HG03025 (cell line): ENCODE measurements around the gene ZXDC.

Experiments
- ATAC-seq: cut with Tn5 transposase; IDR thresholded peaks from one replicate; pipeline ENCODE4 v1.9.1; 2021; ENCODE audit warnings: mild to moderate bottlenecking, moderate library complexity; ENCODE audit not compliant: unreplicated experiment, low FRiP score

The ZXDC gene

DNA sequence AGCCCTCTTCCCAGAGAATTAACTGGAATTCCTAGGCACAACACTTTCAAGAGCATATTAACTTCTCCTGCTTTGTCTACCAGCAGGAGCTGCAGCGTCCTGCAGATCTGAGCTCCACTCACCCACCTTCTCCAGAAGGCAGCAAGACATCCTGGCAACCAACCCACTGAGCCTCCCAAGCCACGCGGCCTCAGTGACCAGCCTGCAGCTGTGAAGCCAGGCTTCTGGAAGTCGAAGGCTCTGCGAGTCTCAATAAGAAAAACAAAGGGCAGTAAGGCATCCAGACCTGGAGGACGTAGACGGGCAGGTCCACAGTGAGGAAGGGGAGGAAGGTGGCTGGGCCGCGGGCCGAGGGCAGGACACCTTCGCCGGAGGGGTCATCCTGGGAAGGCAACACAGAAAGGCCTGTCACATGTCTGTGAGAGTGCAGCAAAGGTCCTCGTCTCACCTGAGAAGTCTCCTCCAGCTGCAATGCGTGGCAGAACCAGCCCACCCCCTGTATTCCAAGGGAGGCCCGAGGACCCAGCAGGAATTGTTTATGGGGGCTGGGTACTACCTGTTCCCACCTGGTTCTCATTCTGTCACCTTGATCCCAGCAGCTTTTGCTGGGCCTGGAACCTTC, 36.2 kb downstream of the ZXDC start:
- no peak for ATAC-seq

DNA sequence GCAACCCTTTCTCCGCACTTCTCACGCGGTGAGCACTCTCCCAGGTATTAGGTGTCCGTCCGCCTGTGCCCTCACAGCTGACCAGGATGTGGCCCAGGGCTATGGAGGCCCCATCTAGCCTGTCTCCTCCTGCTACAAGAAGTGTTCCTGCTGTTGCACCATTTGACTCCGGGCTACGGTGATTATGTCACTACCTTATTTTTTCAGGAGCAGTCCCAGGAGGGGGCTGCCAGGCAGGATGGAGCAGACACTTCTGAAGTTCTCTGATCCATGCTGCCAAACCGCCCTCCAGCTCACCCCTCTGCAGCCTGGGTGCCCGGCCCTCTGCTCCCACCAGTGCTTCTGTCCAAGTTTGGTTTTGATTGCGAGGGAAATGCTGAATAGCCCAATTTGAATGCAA, 36.9 kb downstream of the ZXDC start:
- no peak for ATAC-seq

DNA sequence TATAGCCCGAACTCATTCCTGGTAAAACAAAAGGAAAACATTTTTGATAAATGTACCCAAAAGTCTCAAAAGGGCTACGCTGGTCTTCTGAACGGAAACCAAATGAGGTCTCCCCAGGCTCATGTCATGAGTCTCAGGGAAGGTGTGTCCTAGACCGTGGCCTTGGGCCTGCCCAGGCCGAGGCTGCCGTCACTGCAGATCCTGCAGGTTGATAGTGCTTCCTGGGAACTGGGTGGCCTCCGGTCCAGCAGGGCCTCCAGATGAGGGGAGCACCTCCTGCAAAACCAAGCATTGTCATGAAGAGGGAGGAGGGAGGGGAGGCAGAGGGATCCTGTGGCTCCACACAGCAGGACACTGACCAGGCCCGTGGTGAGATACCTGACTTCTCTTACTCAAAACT, 37.5 kb downstream of the ZXDC start:
- no peak for ATAC-seq

DNA sequence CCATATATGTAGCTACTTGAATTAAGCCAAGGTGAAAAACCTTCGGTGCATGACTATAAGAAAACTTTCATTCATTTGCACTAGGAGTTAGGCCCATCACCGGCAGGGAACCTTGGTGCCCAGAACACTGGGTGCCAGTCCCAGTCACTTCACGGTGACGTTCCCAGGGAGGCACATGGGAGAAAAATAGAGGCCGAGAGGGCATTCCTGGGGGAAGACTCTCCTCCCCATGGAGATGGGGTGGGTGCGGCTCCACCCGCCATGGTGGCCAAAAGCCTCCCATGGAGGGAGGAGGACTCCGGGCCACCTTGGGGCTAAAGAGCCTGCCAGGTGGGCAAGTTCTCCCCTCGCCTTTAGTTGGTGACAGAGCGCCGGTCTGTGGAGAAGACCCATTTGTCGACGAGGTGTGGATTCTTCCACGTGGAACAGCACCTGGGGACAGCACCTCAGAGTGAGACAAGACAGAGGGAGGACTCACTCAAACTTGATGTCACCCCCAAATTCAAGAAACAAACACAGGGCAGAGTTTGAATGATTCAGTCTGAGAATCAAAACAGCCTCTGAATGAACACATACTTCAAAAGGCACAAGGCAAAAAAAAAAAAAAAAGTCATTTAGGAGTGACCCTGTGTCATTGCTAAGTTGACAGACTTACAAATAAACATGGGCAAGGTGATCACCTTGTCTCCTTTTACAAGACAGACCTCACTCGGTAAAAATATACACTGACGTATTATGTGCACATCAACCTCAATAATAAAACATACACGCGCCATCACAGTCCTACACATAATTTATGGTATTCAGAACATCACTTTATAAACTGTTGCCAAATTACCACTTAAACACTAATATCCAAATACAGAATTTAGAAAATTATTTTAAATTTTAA, 38.6 kb downstream of the ZXDC start:
- no peak for ATAC-seq

DNA sequence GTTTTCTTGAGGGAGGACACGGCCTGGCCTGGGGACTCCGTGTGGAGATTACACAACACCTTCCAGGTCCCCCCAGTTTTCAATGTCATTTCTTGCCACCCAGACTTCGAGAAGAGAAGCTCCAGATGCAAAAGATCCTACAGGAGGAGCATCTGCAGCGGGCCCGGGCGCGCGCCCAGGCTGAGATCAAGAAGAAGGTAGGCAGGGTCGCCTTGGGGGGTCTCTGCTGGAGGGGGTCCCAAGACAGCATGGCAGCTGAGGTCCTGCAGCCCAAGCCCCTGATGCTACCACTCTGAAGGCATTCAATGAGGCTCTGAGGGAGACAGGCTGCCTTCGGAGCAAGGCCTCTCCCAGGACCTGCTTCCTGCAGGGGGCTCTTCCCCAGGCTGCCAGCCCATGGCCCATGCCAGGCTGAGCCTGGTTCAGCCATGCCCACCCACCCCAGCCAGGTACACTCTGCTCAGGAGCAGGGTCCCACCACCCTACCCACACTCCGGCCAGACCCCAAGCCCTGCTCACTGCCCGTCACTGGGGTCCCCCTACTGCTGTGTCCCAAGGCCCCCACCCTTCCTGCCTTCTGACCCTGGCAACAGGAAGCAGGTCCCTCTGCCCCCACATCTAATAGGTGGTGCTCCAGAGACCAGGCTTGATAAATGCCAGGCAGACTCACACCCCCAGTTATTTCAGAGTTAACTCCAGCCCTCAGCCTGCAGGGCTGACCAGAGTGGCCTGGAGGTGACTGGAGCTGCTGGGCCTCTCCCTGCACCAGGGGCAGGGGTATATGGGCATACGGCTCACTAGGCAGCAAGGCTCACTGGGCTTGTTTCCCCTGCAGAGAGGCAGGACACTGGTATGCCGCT, 40.0 kb downstream of the ZXDC start:
- no peak for ATAC-seq

DNA sequence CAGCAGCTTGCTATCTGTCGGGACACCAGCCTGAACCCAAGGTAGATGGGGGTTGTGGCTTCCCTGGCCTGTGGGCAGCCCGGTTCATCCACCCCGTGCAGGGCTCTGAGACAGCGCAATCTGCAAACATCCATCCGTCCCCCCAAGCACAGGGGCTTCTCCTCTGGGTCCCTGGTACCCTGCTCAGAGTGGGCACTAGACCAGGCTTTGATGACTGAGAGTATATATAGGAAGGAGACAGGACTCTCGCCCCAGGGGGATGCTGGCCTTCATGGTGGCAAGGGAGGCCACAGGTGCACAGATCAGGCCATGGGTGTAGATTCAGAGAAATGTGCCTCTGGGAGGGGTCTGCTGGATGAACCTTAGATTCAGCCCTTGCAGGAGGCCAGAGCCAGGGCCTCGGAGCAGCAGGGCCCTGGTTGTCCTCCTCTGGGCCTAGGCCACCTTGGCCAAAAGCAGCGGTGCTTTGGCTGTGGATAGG, 40.7 kb downstream of the ZXDC start:
- ATAC-seq, result no peak

DNA sequence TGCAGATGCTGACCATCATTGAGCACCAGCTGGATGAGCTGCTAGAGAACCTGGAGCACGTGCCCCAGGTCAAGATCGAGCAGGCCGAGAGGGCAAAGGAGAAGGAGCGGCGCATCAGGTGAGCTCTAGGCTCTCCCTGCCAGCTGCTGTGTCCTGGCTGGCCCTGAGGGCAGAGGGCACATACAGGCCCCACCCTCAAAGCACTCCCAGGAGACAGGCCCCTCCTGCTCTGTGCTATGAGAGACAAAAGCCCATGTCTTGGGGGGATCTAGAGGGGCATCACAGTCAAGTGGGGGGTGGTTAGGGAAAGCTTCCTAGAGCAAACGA, 41.5 kb downstream of the ZXDC start:
- ATAC-seq, result no peak

DNA sequence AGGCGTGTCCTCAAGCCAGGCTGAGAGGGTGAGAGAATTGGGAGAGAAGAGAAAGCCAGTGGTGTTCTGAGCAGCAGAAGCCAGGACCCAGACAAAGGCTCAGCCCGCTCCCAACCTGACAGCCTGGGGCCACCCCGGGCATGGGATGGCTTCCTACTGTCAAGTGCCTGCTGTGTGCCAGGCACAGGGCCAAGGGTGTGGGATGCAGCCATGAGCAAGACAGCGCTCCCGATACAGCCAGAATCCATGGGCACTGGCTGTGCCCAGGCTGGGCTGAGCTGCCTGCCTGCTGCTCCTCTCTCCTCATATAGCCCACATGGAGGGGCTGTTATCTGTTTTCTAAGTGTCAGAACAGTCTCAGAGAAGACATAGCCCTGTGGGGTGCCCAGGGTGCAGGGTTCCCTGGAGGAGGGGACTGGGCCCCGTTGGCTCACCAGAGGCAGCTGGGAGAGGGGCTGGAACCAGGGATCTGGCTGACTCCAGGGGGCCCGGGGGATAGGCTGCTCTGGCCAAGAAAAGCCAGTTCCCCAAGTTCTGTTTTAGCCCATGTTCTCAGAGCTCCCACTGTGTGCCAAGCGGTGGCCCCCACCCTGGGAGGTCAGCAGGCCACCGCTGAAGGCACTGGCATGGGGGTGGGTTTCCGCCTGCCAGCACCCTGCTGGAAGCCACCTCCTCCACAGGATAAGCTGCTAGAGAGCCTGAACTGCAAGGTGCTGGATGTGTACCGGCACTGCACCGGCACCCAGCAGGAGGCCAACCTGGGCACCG, 42.0 kb downstream of the ZXDC start:
- ATAC-seq, result no peak

DNA sequence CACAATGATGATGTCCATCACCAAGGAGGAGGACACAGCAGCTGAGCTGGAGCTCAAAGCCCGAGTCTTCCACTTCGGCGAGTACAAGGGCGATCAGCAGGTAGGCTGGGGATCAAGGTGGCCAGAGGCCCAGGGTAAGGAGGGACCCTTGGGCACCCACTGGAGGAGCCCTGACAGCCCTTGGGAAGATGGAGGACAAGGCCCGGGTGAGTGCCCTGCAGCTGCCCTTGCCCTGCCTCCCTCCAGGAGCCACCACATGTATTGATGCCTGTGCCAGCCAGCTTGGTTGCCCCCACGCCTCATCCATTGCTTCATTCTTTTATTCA, 42.6 kb downstream of the ZXDC start:
- ATAC-seq, result no peak

DNA sequence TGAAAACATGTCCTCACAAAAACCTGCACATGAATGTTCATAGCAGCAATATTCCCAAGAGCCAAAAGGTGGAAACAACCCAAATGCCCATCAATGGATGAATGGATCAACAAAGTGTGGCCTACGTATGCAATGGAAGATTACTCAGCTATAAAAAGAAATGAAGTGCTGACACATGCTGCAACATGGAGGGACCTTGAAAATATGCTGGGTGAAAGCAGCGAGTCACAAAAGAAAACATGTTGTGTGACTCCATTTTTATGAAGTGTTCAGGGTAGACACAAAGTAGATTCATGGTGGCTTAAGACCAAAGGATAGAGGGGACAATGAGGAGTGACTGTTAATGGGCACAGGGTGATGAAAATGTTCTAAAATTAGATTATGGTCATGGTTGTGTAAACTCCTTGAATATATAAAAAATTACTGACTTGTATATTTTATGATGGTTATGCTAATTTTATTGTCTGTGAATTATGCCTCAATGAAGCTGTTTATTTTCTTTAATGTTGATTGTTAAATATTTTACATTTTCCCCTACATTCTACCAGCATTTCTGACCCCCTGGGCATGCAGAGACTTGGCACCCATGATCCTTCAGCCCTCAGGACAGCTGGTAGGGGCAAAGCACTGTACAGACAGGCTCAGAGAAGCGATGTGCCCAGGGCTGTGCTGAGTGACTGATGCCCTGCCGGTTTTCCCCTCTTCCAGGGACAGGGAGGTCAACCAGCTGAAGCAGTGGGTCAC, 43.2 kb downstream of the ZXDC start:
- ATAC-seq, result no peak

DNA sequence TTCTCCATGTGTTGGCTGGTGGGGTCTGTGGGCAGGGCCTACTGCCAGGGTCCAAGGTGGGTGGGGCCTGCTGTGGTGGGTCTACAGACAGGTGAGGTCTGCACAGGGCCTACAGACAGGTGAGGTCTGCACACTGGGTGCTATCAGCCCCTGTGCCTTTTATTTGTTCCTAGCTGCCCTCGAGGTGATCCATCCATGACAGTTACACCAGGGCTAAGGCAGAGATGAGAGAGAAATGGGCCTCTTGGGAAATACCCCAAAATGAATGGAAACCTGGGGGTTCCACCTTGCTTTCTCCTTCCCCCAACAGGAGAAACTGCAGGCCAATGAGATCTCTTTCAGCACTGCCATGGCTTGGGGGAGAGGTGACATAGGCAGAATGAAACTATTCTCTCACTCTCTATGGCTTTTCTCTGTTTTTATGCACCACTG, 44.6 kb downstream of the ZXDC start:
- ATAC-seq, result no peak

DNA sequence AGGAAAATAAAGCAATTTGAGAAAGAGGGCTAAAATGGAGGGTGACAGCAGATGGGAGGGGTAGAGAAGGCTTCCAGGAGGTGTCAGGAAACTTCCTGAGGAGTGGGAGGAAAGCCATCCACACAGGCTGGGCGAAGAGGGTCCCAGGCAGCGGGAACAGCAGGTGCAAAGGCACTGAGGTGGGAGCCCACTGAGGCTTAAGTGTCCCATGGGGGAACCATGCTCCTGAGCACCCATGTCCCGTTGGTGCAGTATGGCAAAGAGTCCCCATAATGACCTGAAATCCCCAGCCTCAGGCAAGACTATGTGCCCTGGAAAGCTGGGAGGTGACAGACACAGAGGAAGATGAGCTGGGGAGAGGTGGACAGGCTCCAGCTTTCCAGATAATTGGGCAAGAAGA, 50.9 kb downstream of the ZXDC start:
- no peak for ATAC-seq

DNA sequence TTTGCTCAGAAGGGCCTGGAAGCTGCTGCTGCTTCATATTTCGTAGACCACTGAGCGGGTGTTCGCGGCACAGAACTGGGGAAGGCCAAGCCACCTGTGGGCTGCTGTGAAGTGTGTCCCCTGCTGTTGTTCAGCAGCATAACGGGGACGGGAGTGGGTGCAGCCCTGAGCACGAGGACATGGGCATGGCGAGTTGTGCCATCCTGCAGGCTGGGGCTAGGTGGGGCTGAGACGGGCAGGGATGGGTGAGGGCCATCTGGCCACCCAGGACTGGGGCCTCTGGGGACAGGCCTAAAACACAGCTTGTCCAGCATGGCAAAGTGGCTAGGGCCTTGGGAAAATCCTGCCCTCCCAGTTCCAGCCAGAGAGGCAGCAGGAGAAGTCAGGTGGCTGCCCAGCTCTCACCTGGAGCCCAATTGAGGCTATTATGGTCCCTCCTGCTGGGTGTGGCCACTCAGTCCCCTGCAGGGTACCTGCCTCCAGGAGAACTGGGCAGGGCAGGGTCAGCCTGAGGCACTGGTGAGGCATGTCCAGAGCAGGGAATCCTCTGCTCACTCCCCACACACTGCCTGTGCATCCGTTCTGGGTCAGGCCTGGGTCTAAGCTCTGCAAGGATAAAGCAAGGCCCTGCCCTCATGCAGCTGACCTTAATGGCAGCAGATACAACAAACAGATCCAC, 51.5 kb downstream of the ZXDC start:
- no peak for ATAC-seq

DNA sequence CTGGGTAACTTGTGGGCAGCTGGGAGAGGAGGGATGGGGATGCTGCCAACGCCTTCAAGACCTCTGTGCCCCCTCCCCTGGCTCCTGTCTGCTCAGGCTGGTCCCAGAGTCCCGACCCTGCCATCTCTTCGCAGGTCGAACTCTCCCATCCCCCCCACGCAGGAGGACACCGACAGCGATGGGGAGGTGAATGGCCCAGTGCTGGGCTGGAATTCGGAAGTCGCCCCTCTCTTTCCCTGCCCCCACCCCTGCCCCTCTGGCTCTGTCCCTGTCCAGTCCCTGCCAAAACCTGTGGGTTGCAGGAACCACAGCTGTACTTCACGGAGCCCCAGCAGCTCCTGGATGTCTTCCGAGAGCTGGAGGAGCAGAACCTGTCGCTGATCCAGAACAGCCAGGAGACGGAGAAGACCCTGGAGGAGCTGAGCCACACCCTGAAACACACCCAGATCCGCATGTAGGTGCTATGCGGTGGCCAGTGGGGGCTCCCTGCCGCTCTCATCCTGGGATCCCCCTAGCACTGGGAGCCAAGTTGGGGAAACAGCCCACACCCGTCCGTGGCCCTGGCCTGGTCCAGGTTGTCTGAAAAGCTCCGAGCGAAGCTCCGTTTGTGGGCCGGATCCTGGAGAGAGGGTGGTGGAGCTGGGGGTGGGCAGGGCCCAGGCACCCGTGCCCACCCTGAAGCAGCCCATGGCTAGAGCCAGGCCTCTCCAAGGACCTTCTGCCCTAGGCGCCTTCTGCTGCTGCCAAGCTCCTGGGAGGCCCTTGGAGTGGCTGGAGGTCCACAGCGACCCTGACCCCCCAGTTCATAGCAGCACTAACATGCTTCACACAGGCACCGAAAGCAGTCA, 52.3 kb downstream of the ZXDC start:
- ATAC-seq, result no peak

DNA sequence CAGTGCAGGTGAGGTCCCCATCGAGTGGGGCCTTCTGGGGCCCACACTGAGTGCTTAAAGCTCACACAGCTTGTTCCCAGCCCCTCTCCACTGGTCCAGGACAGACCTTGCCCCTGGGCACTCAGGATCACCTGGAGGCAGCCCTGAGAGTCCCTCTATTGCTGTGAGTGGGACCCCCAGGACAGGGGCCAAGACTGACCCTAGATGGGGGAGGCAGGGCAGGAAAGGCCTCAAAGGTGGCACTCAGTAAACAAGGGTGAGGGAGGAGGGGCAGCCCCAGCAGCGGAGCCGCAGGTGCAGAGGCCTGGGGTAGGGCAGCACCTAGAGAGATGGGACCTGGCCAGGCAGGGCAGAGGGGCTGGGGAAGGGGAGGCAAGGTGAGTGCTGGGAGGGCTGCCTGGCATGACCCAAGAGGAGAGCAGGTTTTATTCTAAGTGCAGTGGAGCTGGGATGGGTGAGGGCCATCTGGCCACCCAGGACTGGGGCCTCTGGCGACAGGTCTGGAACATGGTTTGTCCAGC, 53.1 kb downstream of the ZXDC start:
- ATAC-seq, result no peak

DNA sequence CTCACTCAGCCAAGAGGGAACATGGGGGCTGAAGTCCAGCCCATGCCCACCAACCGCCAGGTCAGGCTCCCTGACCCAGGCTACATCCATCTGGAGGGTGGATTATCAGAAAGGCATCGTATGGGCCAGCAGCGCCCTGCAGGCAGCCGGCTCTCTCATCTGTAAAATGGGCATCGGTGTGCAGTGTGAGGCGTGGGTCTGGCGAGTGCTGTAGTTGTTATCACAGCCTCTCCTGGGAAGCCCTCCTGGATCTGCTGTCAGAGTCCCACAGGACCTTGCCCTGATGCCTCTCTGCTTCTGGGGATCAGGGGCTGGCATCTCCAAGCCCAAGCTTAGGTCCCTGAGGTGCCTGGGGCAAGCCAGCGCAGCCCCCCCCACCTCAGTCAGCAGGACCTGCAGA, 53.6 kb downstream of the ZXDC start:
- no peak for ATAC-seq

DNA sequence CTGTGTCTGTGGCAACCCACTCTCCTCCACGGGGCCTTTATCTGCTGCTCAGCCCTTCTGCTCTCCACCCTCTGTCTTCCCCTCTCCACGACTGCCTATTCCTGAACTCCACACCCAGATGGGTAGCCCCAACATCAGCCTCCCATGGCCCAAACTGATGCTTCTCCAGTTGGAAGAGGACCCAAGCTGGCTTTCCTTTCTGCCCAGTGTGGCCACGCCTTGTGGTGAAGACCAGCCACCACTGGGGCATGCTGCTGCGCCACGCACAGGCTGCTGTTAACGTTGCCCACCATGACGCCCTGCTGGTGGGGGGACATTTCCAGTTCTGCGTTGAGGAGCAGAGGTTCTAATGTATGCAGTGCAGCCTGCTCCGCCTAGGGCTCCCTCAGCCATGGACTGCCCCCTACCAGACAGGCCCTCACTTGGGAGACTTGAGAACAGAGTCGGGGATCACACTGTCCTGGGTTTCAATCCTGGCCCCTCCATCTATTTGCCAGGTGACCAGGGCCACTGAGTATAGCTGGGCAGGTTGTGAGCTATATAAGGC, 54.0 kb downstream of the ZXDC start:
- no peak for ATAC-seq
